Kidney glomerular epithelial cell (primary cell): ENCODE data around the gene ELAPOR1.

Experiments
- DNase-seq: peaks from one replicate; lab custom pipeline; 2025; lab: John Stamatoyannopoulos, UW

Gene ELAPOR1

GRCh38 chr1:109113590-109114341 lies at the start of gene ELAPOR1:
Gene ELAPOR1, plus strand, starts transcription at chr1:109114115. Its CDS starts 69 bp downstream, at chr1:109114184.
- no peak for DNase-seq

- no peak for DNase-seq
Observed at GRCh38 chr1:109065137-109065536, 48.8 kb upstream of the ELAPOR1 start.

- DNase-seq, result no peak
Observed at GRCh38 chr1:109067883-109068282, 46.0 kb upstream of the ELAPOR1 start.

- DNase-seq, result no peak
Observed at GRCh38 chr1:109069294-109069693, 44.6 kb upstream of the ELAPOR1 start.

GRCh38 chr1:109075531-109076490 lies 38.1 kb upstream of the ELAPOR1 start, which contains the start of gene TAF13:
Gene TAF13, minus strand, starts transcription at chr1:109076003. Its CDS starts 56 bp downstream, at chr1:109075947.
- peak; percentile 92 for DNase-seq

GRCh38 chr1:109078317-109078716 lies 35.6 kb upstream of the ELAPOR1 start:
- no peak for DNase-seq

GRCh38 chr1:109079240-109079622 lies 34.7 kb upstream of the ELAPOR1 start:
- DNase-seq, result no peak

GRCh38 chr1:109080441-109081082 lies 33.4 kb upstream of the ELAPOR1 start:
- no peak for DNase-seq

GRCh38 chr1:109083501-109083900 lies 30.4 kb upstream of the ELAPOR1 start:
- no peak for DNase-seq

GRCh38 chr1:109083923-109084322 lies 30.0 kb upstream of the ELAPOR1 start:
- DNase-seq, result no peak

- DNase-seq, result peak; percentile 58
Observed at GRCh38 chr1:109084563-109085517, 29.1 kb upstream of the ELAPOR1 start.

- DNase-seq, result no peak
Observed at GRCh38 chr1:109089242-109090015, 24.5 kb upstream of the ELAPOR1 start.

GRCh38 chr1:109090196-109091077 lies 23.5 kb upstream of the ELAPOR1 start, which contains the start of gene TMEM167B:
Gene TMEM167B, plus strand, starts transcription at chr1:109090764. Its CDS starts 109 bp downstream, at chr1:109090873.
- peak; percentile 78 for DNase-seq

- no peak for DNase-seq
Observed at GRCh38 chr1:109091078-109091838, 22.7 kb upstream of the ELAPOR1 start.

GRCh38 chr1:109091839-109092193 lies 22.1 kb upstream of the ELAPOR1 start:
- DNase-seq, result peak; percentile 11

GRCh38 chr1:109094377-109094803 lies 19.5 kb upstream of the ELAPOR1 start:
- DNase-seq, result no peak

- no peak for DNase-seq
Observed at GRCh38 chr1:109094871-109095270, 19.0 kb upstream of the ELAPOR1 start.

GRCh38 chr1:109095631-109096030 lies 18.3 kb upstream of the ELAPOR1 start:
- DNase-seq, result no peak
